Bronchial epithelial cell (primary cell): ENCODE measurements around the gene ITSN2. TPM values are rescaled to one million over a fixed set of nuclear protein-coding genes. Genes with fewer than 3 reads are reported as not detected.

Experiments used
- DNase-seq: peaks from one replicate; pipeline ENCODE4 v3.0.0-alpha.2; 2010; ENCODE audit warnings: low read depth
- FAIRE-seq: peaks from 2 replicates; lab custom pipeline; 2011; peaks lifted over from hg19 to GRCh38; lab: Jason Lieb, UNC
- H3K27me3 ChIP-seq: 2 replicates; pipeline ENCODE4 v1.5.1; 2011; ENCODE audit warnings: low read length; ENCODE audit not compliant: control insufficient read depth, insufficient read depth
- H3K36me3 ChIP-seq: 2 replicates; pipeline ENCODE4 v1.5.1; 2011; ENCODE audit warnings: low read length; ENCODE audit not compliant: control insufficient read depth, insufficient read depth
- H3K4me3 ChIP-seq: 2 replicates; pipeline ENCODE4 v1.5.1; 2011; ENCODE audit warnings: mild to moderate bottlenecking, low read depth, low read length, control low read depth
- total RNA-seq: library from RNA; depleted of rRNA; stranded (reverse); fragments of >200 nt; gene quantifications from 2 replicates; pipeline ENCODE4 v1.2.1, GENCODE V29; 2014
- TF ChIP-seq, protein P1 (sequence below): IDR thresholded peaks from 2 replicates; pipeline ENCODE4 v1.5.1; 2011; ENCODE audit warnings: mild to moderate bottlenecking, moderate library complexity, low read length, control low read depth, inconsistent platforms; ENCODE audit not compliant: insufficient read depth, severe bottlenecking

ITSN2 gene
- total RNA-seq, 1 donor from 2014 or later = 26.3 TPM

DNA sequence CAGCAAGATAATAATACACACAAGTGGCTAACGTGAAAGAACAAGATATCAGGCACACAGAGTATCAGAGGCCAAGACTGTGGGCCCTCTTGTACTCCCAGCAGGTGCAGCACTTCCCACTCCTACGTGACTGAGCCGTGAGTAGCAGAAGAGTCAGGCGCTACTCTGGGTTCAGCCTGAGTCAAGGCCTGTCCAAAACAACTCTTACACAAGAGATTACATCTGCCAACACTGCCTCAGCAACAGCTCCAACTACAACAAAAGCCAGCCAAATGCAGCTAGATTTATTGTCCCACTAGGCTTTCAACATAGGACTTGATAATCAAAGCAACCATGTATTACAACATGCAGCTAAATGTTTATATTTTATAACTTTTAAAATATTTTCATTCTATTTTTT lies 56.2 kb downstream of the ITSN2 start:
- Histone ChIP-seq H3K4me3 (no peak overlapping the region), H3K27me3 (no peaks in the 10 kb centered on the region), H3K36me3 (peaks cover 4% of the 10 kb centered on the region)
- TF ChIP-seq, protein P1, sequence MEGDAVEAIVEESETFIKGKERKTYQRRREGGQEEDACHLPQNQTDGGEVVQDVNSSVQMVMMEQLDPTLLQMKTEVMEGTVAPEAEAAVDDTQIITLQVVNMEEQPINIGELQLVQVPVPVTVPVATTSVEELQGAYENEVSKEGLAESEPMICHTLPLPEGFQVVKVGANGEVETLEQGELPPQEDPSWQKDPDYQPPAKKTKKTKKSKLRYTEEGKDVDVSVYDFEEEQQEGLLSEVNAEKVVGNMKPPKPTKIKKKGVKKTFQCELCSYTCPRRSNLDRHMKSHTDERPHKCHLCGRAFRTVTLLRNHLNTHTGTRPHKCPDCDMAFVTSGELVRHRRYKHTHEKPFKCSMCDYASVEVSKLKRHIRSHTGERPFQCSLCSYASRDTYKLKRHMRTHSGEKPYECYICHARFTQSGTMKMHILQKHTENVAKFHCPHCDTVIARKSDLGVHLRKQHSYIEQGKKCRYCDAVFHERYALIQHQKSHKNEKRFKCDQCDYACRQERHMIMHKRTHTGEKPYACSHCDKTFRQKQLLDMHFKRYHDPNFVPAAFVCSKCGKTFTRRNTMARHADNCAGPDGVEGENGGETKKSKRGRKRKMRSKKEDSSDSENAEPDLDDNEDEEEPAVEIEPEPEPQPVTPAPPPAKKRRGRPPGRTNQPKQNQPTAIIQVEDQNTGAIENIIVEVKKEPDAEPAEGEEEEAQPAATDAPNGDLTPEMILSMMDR = no peak
- DNase-seq (peak; percentile 67), FAIRE-seq (no peak)

DNA sequence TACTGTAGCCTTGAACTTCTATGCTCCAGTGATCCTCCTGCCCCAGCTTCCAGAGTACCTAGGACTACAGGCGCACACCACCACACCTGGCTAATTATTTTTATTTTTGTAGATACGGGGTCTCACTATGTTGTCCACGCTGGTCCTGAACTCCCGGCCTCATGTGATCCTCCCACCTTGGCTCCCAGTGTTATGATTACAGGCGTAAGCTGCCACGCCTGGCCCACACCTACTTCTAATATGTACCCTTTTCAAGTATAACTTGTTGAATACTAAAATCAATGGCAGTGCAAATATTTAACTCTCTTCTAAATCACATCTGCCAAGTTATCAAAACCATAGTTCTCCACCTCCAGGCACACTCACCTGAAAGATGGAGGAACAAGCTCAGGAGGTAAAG lies 58.7 kb downstream of the ITSN2 start:
- TF ChIP-seq, protein P1 = no peak
- no peak for DNase-seq
- FAIRE-seq = no peak
- Histone ChIP-seq H3K4me3 (no peak overlapping the region), H3K36me3 (peaks cover 4% of the 10 kb centered on the region), H3K27me3 (no peaks in the 10 kb centered on the region)

- TF ChIP-seq, protein P1 = no peak
- H3K27me3 ChIP-seq = no peaks in the 10 kb centered on the region
- no peak for DNase-seq
- peaks cover 9% of the 10 kb centered on the region for H3K36me3 ChIP-seq
- no peak overlapping the region for H3K4me3 ChIP-seq
- no peak for FAIRE-seq
Measured at GRCh38 chr2:24297663-24298062, 62.7 kb downstream of the ITSN2 start.

DNA sequence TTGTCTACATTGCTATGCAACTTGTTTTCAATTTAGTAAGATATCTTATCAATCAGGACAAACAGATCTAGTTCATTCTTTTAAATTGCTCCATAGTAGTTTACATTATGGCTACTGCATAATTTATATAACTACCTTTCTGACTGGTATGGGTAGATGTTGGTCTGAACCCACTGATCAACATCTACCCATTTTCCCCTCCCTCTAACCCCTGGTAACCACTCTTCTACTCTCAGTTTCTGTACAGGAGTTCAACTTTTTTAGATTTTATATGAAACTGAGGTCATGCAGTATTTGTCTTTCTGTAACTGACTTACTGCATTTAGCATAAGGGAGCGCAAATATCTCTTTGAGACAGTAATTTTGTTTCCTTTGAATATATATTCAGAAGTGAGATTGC lies 73.2 kb downstream of the ITSN2 start:
- H3K4me3 ChIP-seq = no peak overlapping the region
- DNase-seq (no peak), FAIRE-seq (no peak)
- H3K27me3 ChIP-seq = no peaks in the 10 kb centered on the region
- TF ChIP-seq, protein P1 = no peak
- peaks cover 1% of the 10 kb centered on the region for H3K36me3 ChIP-seq

DNA sequence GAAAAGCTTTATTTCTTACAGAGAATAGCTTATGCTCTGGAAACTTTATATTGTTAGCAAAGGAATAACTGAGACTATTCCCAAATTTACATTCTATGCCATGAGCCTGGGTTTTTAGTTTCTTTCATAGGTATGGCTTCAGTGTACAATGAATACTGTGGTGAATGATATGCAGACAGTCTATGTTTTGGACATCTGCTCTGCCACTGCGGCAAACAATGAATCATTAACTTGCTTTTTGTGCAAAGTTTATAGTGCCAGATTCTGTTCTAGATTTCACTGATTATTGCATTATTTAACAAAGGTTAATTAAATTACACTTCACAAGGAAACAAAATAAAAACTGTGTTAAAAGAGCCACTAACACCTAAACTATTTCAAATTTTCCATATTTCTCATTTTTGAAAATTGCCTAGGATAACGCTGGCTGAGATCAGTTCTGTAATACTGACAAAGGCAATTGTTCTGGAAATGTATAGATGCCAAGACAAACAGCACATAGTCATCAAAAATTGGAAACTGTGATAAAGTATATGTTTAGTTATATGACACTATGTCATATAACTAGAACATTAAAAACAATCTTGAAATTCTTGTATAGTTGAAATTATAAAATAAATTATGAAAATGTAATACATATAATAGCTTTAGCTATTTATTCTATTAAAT lies 74.7 kb downstream of the ITSN2 start:
- H3K27me3 ChIP-seq = no peaks in the 10 kb centered on the region
- no peak for FAIRE-seq
- no peak for DNase-seq
- TF ChIP-seq, protein P1 = no peak
- no peak overlapping the region for H3K4me3 ChIP-seq
- peaks cover 3% of the 10 kb centered on the region for H3K36me3 ChIP-seq

- FAIRE-seq (no peak), DNase-seq (no peak)
- Histone ChIP-seq H3K36me3 (peaks cover 2% of the 10 kb centered on the region), H3K27me3 (no peaks in the 10 kb centered on the region), H3K4me3 (no peak overlapping the region)
- TF ChIP-seq, protein P1 = no peak
Measured at GRCh38 chr2:24280645-24281044, 79.7 kb downstream of the ITSN2 start.
